T47D (cell line): ENCODE data around the gene CCDC117.
A peak's percentile ranks its signal among the peaks of the same experiment; 100 is the strongest.

ENCODE experiments used
- DNase-seq, 2 experiments: peaks; one replicate each; pipeline versions ENCODE4 v3.0.0 to v3.0.0-alpha.2; 2011 to 2012; ENCODE audit warnings: low read depth in 1 of 2, low spot score in 1 of 2
- JUND ChIP-seq: IDR thresholded peaks from 2 replicates; pipeline ENCODE4 v1.6.1; 2012; ENCODE audit warnings: low read depth
- in situ Hi-C: cut with HindIII; loops from 2 replicates; pipeline ENCODE4 v1.10.0; 2016; ENCODE audit warnings: low sequenced_read_pairs, low pct_unique_long_range_greater_than_20kb

CCDC117 gene

GRCh38 chr22:28780296-28780695 is 7.8 kb downstream of the CCDC117 start:
- no peak for DNase-seq
- in situ Hi-C loops = no loop called here
- no peak for TF ChIP-seq JUND

GRCh38 chr22:28783786-28784671 is 11.5 kb downstream of the CCDC117 start:
- in situ Hi-C loops = no loop called here
- TF ChIP-seq JUND = 0 out of 2 replicates have a peak, but pooled peaks have one; percentile 22
- peak in 1 of 2 experiments; percentile 81 for DNase-seq

GRCh38 chr22:28788601-28789000 is 16.1 kb downstream of the CCDC117 start:
- in situ Hi-C loops = no loop called here
- DNase-seq = no peak
- no peak for TF ChIP-seq JUND

- no peak for DNase-seq
- in situ Hi-C loops = no loop called here
- TF ChIP-seq JUND = no peak
Measured at GRCh38 chr22:28791124-28791523, 18.6 kb downstream of the CCDC117 start.

GRCh38 chr22:28791841-28792490 is 19.5 kb downstream of the CCDC117 start:
- no peak for TF ChIP-seq JUND
- in situ Hi-C loops = no loop called here
- DNase-seq = no peak

- peak in 1 of 2 experiments; percentile 89 for DNase-seq
- in situ Hi-C loops = no loop called here
- TF ChIP-seq JUND = peak; percentile 66
Measured at GRCh38 chr22:28792491-28793383, 20.2 kb downstream of the CCDC117 start.

GRCh38 chr22:28793976-28794584 is 21.6 kb downstream of the CCDC117 start:
- in situ Hi-C loops = no loop called here
- DNase-seq = peak in 1 of 2 experiments; percentile 68
- TF ChIP-seq JUND = peak; percentile 10; the same call in 1 of the 2 replicates

GRCh38 chr22:28795071-28795693 is 22.7 kb downstream of the CCDC117 start:
- no peak for TF ChIP-seq JUND
- peak in 1 of 2 experiments; percentile 43 for DNase-seq
- in situ Hi-C loops = no loop called here

GRCh38 chr22:28795932-28796856 is 23.7 kb downstream of the CCDC117 start:
- TF ChIP-seq JUND = no peak
- DNase-seq = peak in 1 of 2 experiments; percentile 31
- in situ Hi-C loops = no loop called here

- peak in 1 of 2 experiments; percentile 69 for DNase-seq
- TF ChIP-seq JUND = peak; percentile 12; the same call in 1 of the 2 replicates
- in situ Hi-C loops = no loop called here
Measured at GRCh38 chr22:28798810-28799605, 26.5 kb downstream of the CCDC117 start.
